HCT116 (cell line): ENCODE measurements around the gene DAGLA. TPM values are rescaled to one million over a fixed set of nuclear protein-coding genes. Genes with fewer than 3 reads are reported as not detected.

Source experiments
- ATAC-seq: fragments of 200-7000 bp; cut with Tn5 transposase; 2 replicates; pipeline ENCODE4 v1.9.1; 2020; ENCODE audit warnings: mild to moderate bottlenecking, moderate library complexity
- BruUV-seq: library from RNA; stranded (reverse); fragments of 400-500 nt; replicated peaks from 2 replicates; lab custom pipeline; 2021; lab: Mats Ljungman, UMichigan
- CTCF ChIA-PET: fragments of 300-600 bp; sonication (Branson Sonifier 250); formaldehyde crosslinking; loops from one replicate; lab custom pipeline; 2021; ENCODE audit warnings: antibody characterized with exemption; lab: Charles Lee
- POLR2A ChIA-PET: fragments of 300-600, 350-600 bp; sonication (Branson Sonifier 250); formaldehyde crosslinking; loops from one replicate; lab custom pipeline; 2021; ENCODE audit warnings: antibody characterized with exemption; lab: Charles Lee
- RAD21 ChIA-PET, 2 experiments: fragments of 300-600 bp; sonication (Branson Sonifier 250); formaldehyde crosslinking; loops; one replicate each; lab custom pipeline; 2023; ENCODE audit warnings: low total read pairs in 2 of 2; ENCODE audit not compliant: uncharacterized antibody in 2 of 2, unreplicated experiment in 2 of 2, low non-redundant PET in 1 of 2; lab: Charles Lee
- DNase-seq: peaks from one replicate; pipeline ENCODE4 v3.0.0-alpha.2; 2010; ENCODE audit warnings: low read depth, low spot score
- H2AFZ ChIP-seq: fragments of 200-600 bp; shearing (Covaris generic), sonication (generic); 2 replicates; pipeline ENCODE4 v1.6.1; 2017; ENCODE audit warnings: low read depth, mixed run types, mixed read lengths, antibody characterized with exemption, low read length; ENCODE audit not compliant: poor library complexity, severe bottlenecking
- H3K27ac ChIP-seq: 2 replicates; pipeline ENCODE4 v1.5.1; 2012; ENCODE audit warnings: low read depth, low read length
- H3K27me3 ChIP-seq: fragments of 200-600 bp; sonication (generic); 2 replicates; pipeline ENCODE4 v1.6.1; 2016; ENCODE audit warnings: mixed run types, low read length, mixed read lengths; ENCODE audit not compliant: insufficient read depth
- H3K36me3 ChIP-seq, 2 experiments: fragments of 200-500 bp in 1 of 2; fragments of 200-600 bp in 1 of 2; sonication (Bioruptor generic) in 1 of 2; sonication (generic) in 1 of 2; 2 replicates each; pipeline versions ENCODE4 v1.5.1 to v1.6.1; 2014 to 2016; ENCODE audit warnings: low read length in 2 of 2, inconsistent platforms in 1 of 2, mixed read lengths in 1 of 2, mixed run types in 1 of 2; ENCODE audit not compliant: insufficient read depth in 2 of 2, control insufficient read depth in 1 of 2
- H3K4me1 ChIP-seq, 2 experiments: fragments of 200-600 bp in 1 of 2; sonication (generic) in 1 of 2; 2 replicates each; pipeline versions ENCODE4 v1.5.1 to v1.6.1; 2012 to 2017; ENCODE audit warnings: low read length in 2 of 2, inconsistent platforms in 1 of 2, mild to moderate bottlenecking in 1 of 2, mixed read lengths in 1 of 2, mixed run types in 1 of 2, moderate library complexity in 1 of 2; ENCODE audit not compliant: insufficient read depth in 2 of 2, control insufficient read depth in 1 of 2
- H3K4me2 ChIP-seq: fragments of 200-600 bp; sonication (generic); 2 replicates; pipeline ENCODE4 v1.6.1; 2017; ENCODE audit warnings: mixed run types, low read length, mixed read lengths
- H3K4me3 ChIP-seq, 2 experiments: fragments of 200-600 bp in 1 of 2; sonication (generic) in 1 of 2; replicated peaks in 1 of 2; 2 replicates each; pipeline ENCODE4 v1.5.1; 2011 to 2016; ENCODE audit warnings: low read length in 2 of 2, control low read depth in 1 of 2, low read depth in 1 of 2, mild to moderate bottlenecking in 1 of 2, mixed read lengths in 1 of 2, mixed run types in 1 of 2
- H3K79me2 ChIP-seq: fragments of 200-600 bp; sonication (generic); 2 replicates; pipeline ENCODE4 v1.6.1; 2017; ENCODE audit warnings: mild to moderate bottlenecking, mixed run types, low read length, moderate library complexity, mixed read lengths; ENCODE audit not compliant: insufficient read depth
- H3K9ac ChIP-seq: fragments of 200-600 bp; sonication (generic); 2 replicates; pipeline ENCODE4 v1.6.1; 2016; ENCODE audit warnings: low read length, mixed read lengths
- H3K9me2 ChIP-seq: fragments of 200-600 bp; sonication (generic), shearing (Covaris generic); 2 replicates; pipeline ENCODE4 v1.6.1; 2017; ENCODE audit warnings: mixed run types, mild to moderate bottlenecking, moderate library complexity; ENCODE audit not compliant: insufficient read depth
- H3K9me3 ChIP-seq, 2 experiments: fragments of 200-500 bp in 1 of 2; fragments of 200-600 bp in 1 of 2; sonication (Bioruptor generic) in 1 of 2; sonication (generic) in 1 of 2; 2 replicates each; pipeline ENCODE4 v1.6.1; 2014 to 2017; ENCODE audit warnings: low read length in 2 of 2, mixed read lengths in 2 of 2, inconsistent platforms in 1 of 2, low read depth in 1 of 2, mild to moderate bottlenecking in 1 of 2, mixed run types in 1 of 2, moderate library complexity in 1 of 2; ENCODE audit not compliant: control insufficient read depth in 1 of 2, insufficient read depth in 1 of 2
- H4K20me1 ChIP-seq: fragments of 200-600 bp; sonication (generic), shearing (Covaris generic); 2 replicates; pipeline ENCODE4 v1.6.1; 2017; ENCODE audit warnings: mixed run types, mild to moderate bottlenecking, moderate library complexity; ENCODE audit not compliant: insufficient read depth
- ATF3 ChIP-seq: IDR thresholded peaks from 2 replicates; pipeline ENCODE4 v1.6.1; 2012
- EZH2phosphoT487 ChIP-seq: fragments of 200-600 bp; IDR thresholded peaks from 2 replicates; pipeline ENCODE4 v1.6.1; 2018; ENCODE audit warnings: antibody characterized with exemption, borderline replicate concordance
- POLR2AphosphoS5 ChIP-seq: IDR thresholded peaks from 2 replicates; pipeline ENCODE4 v1.6.1; 2011; ENCODE audit warnings: mild to moderate bottlenecking, low read depth, low read length, moderate library complexity
- REST ChIP-seq: IDR thresholded peaks from 2 replicates; pipeline ENCODE4 v1.6.1; 2012; ENCODE audit warnings: low read depth
- YY1 ChIP-seq: IDR thresholded peaks from 2 replicates; pipeline ENCODE4 v1.6.1; 2011; ENCODE audit warnings: low read length, low read depth, moderate library complexity, mild to moderate bottlenecking; ENCODE audit not compliant: insufficient replicate concordance; ENCODE audit errors: extremely low read depth
- ZNF274 ChIP-seq: fragments of 200-500 bp; sonication (Bioruptor generic); IDR thresholded peaks from 2 replicates; pipeline ENCODE4 v1.6.1; 2014; ENCODE audit warnings: mild to moderate bottlenecking, low read depth, low read length, inconsistent platforms
- intact Hi-C: fragments of 100-400 bp; cut with micrococcal nuclease; formaldehyde crosslinking; loops from 2 replicates; pipeline ENCODE4 v1.10.0; 2022
- total RNA-seq: library from RNA; stranded (reverse); gene quantifications from one replicate; pipeline ENCODE4 v1.2.1, GENCODE V29; 2021; ENCODE audit not compliant: unreplicated experiment

Gene DAGLA
- total RNA-seq, 1 experiment from 2014 or later = 2.7 TPM

- no TSS peak for BruUV-seq
- intact Hi-C loops = loop anchor here (1.0 kb wide), 1 partner anchor 54 kb away; no protein-coding TSS in a partner anchor
- Histone ChIP-seq H3K9me2 (no peaks in the 10 kb centered on the region), H3K4me3 (no peak overlapping the region), H3K4me1 (peaks cover 3 to 11% of the 10 kb centered on the region in 2 experiments; a peak in 2 of 4 replicates), H3K4me2 (no peak overlapping the region), H3K27me3 (peaks cover 28% of the 10 kb centered on the region), H4K20me1 (no peaks in the 10 kb centered on the region), H3K36me3 (no peaks in the 10 kb centered on the region), H2AFZ (no peak overlapping the region), H3K79me2 (no peaks in the 10 kb centered on the region), H3K9ac (no peak overlapping the region), H3K27ac (no peak overlapping the region), H3K9me3 (no peaks in the 10 kb centered on the region)
- ATAC-seq (no peak), DNase-seq (no peak)
- RAD21 ChIA-PET = no interaction called here
- TF ChIP-seq REST (no peak), EZH2phosphoT487 (no peak), ZNF274 (no peak), POLR2AphosphoS5 (no peak), ATF3 (no peak), YY1 (no peak)
- CTCF ChIA-PET = no interaction called here
- POLR2A ChIA-PET = no interaction called here
Observed at GRCh38 chr11:61679296-61679695, 895 bp upstream of the DAGLA start.
